MCF 10A (cell line): ENCODE data around the gene SH3TC1. TPM values are rescaled to one million over a fixed set of nuclear protein-coding genes. Genes with fewer than 3 reads are reported as not detected.

Source experiments
- BruUV-seq: library from RNA; stranded (reverse); fragments of 400-500 nt; replicated peaks from 2 replicates; lab custom pipeline; 2021; lab: Mats Ljungman, UMichigan
- CTCF ChIA-PET: fragments of 300-600 bp; sonication (Branson Sonifier 250); formaldehyde crosslinking; extraction: SDS; loops from one replicate; lab custom pipeline; 2021; ENCODE audit warnings: antibody characterized with exemption, inconsistent platforms; lab: Yijun Ruan, JAX
- POLR2A ChIA-PET: fragments of 300-600, 350-650 bp; sonication (Branson Sonifier 250); formaldehyde crosslinking; extraction: SDS; loops from one replicate; lab custom pipeline; 2020; ENCODE audit warnings: antibody characterized with exemption, inconsistent platforms; lab: Yijun Ruan, JAX
- DNase-seq: peaks from one replicate; pipeline ENCODE4 v3.0.0-alpha.2; 2018; ENCODE audit not compliant: unreplicated experiment
- H3K27ac Mint-ChIP-seq: one replicate; pipeline ENCODE4 v1.8.0; 2022; ENCODE audit warnings: mild to moderate bottlenecking, low read depth, mixed read lengths; ENCODE audit not compliant: unreplicated experiment
- H3K27me3 Mint-ChIP-seq: one replicate; pipeline ENCODE4 v1.8.0; 2022; ENCODE audit warnings: mixed read lengths; ENCODE audit not compliant: insufficient read depth, unreplicated experiment
- H3K36me3 Mint-ChIP-seq: one replicate; pipeline ENCODE4 v1.8.0; 2022; ENCODE audit warnings: mild to moderate bottlenecking, moderate library complexity, mixed read lengths; ENCODE audit not compliant: insufficient read depth, unreplicated experiment
- H3K4me1 Mint-ChIP-seq: one replicate; pipeline ENCODE4 v1.8.0; 2022; ENCODE audit warnings: mixed read lengths; ENCODE audit not compliant: insufficient read depth, unreplicated experiment
- H3K4me3 Mint-ChIP-seq: one replicate; pipeline ENCODE4 v1.8.0; 2022; ENCODE audit warnings: mild to moderate bottlenecking, moderate library complexity, mixed read lengths; ENCODE audit not compliant: unreplicated experiment
- H3K9me3 Mint-ChIP-seq: one replicate; pipeline ENCODE4 v1.8.0; 2022; ENCODE audit warnings: mixed read lengths; ENCODE audit not compliant: unreplicated experiment
- intact Hi-C: fragments of 100-400 bp; cut with micrococcal nuclease; formaldehyde crosslinking; loops from 2 replicates; pipeline ENCODE4 v1.14.1; 2022
- total RNA-seq: library from RNA; stranded (reverse); gene quantifications from 2 replicates; pipeline ENCODE4 v1.2.3, GENCODE V29; 2022
- TF ChIP-seq, protein P1 (sequence below): fragments of 200-600 bp; IDR thresholded peaks from one replicate; pipeline ENCODE4 v1.8.0; 2022; ENCODE audit warnings: antibody characterized with exemption, mild to moderate bottlenecking; ENCODE audit not compliant: unreplicated experiment

The SH3TC1 gene
- total RNA-seq, 1 experiment from 2014 or later: 28.8 TPM

- CTCF ChIA-PET: interaction anchor here (1.0 kb wide), 1 partner anchor 198 kb away, joined by 3 read pairs; no protein-coding TSS in a partner anchor
- Mint-ChIP-seq H3K9me3 (no peaks in the 10 kb centered on the region), H3K27ac (no peak overlapping the region), H3K4me1 (no peaks in the 10 kb centered on the region), H3K36me3 (no peaks in the 10 kb centered on the region), H3K27me3 (no peaks in the 10 kb centered on the region), H3K4me3 (no peak overlapping the region)
- intact Hi-C loops: no loop called here
- POLR2A ChIA-PET: interaction anchor here (1.2 kb wide), 1 partner anchor 38 kb away, joined by 4 read pairs; no protein-coding TSS in a partner anchor
- DNase-seq: no peak
- TF ChIP-seq, protein P1, sequence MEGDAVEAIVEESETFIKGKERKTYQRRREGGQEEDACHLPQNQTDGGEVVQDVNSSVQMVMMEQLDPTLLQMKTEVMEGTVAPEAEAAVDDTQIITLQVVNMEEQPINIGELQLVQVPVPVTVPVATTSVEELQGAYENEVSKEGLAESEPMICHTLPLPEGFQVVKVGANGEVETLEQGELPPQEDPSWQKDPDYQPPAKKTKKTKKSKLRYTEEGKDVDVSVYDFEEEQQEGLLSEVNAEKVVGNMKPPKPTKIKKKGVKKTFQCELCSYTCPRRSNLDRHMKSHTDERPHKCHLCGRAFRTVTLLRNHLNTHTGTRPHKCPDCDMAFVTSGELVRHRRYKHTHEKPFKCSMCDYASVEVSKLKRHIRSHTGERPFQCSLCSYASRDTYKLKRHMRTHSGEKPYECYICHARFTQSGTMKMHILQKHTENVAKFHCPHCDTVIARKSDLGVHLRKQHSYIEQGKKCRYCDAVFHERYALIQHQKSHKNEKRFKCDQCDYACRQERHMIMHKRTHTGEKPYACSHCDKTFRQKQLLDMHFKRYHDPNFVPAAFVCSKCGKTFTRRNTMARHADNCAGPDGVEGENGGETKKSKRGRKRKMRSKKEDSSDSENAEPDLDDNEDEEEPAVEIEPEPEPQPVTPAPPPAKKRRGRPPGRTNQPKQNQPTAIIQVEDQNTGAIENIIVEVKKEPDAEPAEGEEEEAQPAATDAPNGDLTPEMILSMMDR: no peak
- BruUV-seq: no TSS peak
Measured at GRCh38 chr4:8247047-8247930, 48.2 kb downstream of the SH3TC1 start.

- no TSS peak for BruUV-seq
- peak; percentile 74 for DNase-seq
- H3K36me3 Mint-ChIP-seq: no peaks in the 10 kb centered on the region
- no peak overlapping the region for H3K27ac Mint-ChIP-seq
- no peak overlapping the region for H3K4me3 Mint-ChIP-seq
- H3K9me3 Mint-ChIP-seq: no peaks in the 10 kb centered on the region
- TF ChIP-seq, protein P1: no peak
- H3K4me1 Mint-ChIP-seq: no peaks in the 10 kb centered on the region
- ChIA-PET CTCF (interaction anchor here (1.0 kb wide), 1 partner anchor 197 kb away, joined by 3 read pairs; no protein-coding TSS in a partner anchor), POLR2A (no interaction called here)
- intact Hi-C loops: no loop called here
- H3K27me3 Mint-ChIP-seq: no peaks in the 10 kb centered on the region
Measured at GRCh38 chr4:8248091-8248490, 49.0 kb downstream of the SH3TC1 start.

- Mint-ChIP-seq H3K9me3 (no peaks in the 10 kb centered on the region), H3K4me1 (peaks cover 6% of the 10 kb centered on the region), H3K4me3 (no peak overlapping the region), H3K27ac (no peak overlapping the region), H3K36me3 (no peaks in the 10 kb centered on the region), H3K27me3 (no peaks in the 10 kb centered on the region)
- ChIA-PET CTCF (interaction anchor here (0.6 to 2.1 kb wide), 5 partner anchors 9 to 188 kb away, joined by 3 to 8 read pairs (median 4); no protein-coding TSS in a partner anchor), POLR2A (no interaction called here)
- BruUV-seq: no TSS peak
- TF ChIP-seq, protein P1: no peak
- no peak for DNase-seq
- intact Hi-C loops: no loop called here
Measured at GRCh38 chr4:8250227-8250626, 51.1 kb downstream of the SH3TC1 start.

GRCh38 chr4:8250637-8251036, 51.5 kb downstream of the SH3TC1 start:
- intact Hi-C loops: no loop called here
- H3K4me3 Mint-ChIP-seq: no peak overlapping the region
- DNase-seq: no peak
- no peaks in the 10 kb centered on the region for H3K36me3 Mint-ChIP-seq
- CTCF ChIA-PET: interaction anchor here (0.7 to 2.1 kb wide), 4 partner anchors 10 to 140 kb away, joined by 3 to 8 read pairs (median 5); no protein-coding TSS in a partner anchor
- H3K27ac Mint-ChIP-seq: no peak overlapping the region
- peaks cover 6% of the 10 kb centered on the region for H3K4me1 Mint-ChIP-seq
- POLR2A ChIA-PET: no interaction called here
- no peaks in the 10 kb centered on the region for H3K9me3 Mint-ChIP-seq
- TF ChIP-seq, protein P1: no peak
- no peaks in the 10 kb centered on the region for H3K27me3 Mint-ChIP-seq
- no TSS peak for BruUV-seq
